DMS153 treated with DMSO at 0.1 percent for 48 hours (cell line): ENCODE measurements around the gene WDR37.

ENCODE experiments used
- DNase-seq: peaks from one replicate; lab custom pipeline; 2025; ENCODE audit not compliant: unreplicated experiment; lab: John Stamatoyannopoulos, UW

The WDR37 gene

GRCh38 chr10:1068380-1069361 is 12.5 kb downstream of the WDR37 start:
- no peak for DNase-seq

- no peak for DNase-seq
Measured at GRCh38 chr10:1070919-1071318, 14.7 kb downstream of the WDR37 start.

- no peak for DNase-seq
Measured at GRCh38 chr10:1074052-1074747, 18.0 kb downstream of the WDR37 start.

GRCh38 chr10:1074748-1075308 is 18.6 kb downstream of the WDR37 start:
- DNase-seq: no peak

- DNase-seq: no peak
Measured at GRCh38 chr10:1078668-1079067, 22.5 kb downstream of the WDR37 start.

- no peak for DNase-seq
Measured at GRCh38 chr10:1083581-1083980, 27.4 kb downstream of the WDR37 start.

GRCh38 chr10:1084011-1084950 is 28.1 kb downstream of the WDR37 start:
- DNase-seq: no peak

- no peak for DNase-seq
Measured at GRCh38 chr10:1085258-1085657, 29.1 kb downstream of the WDR37 start.

GRCh38 chr10:1086787-1087186 is 30.6 kb downstream of the WDR37 start:
- DNase-seq: no peak

- no peak for DNase-seq
Measured at GRCh38 chr10:1089017-1089689, 33.0 kb downstream of the WDR37 start.

- DNase-seq: no peak
Measured at GRCh38 chr10:1090696-1091095, 34.5 kb downstream of the WDR37 start.

- no peak for DNase-seq
Measured at GRCh38 chr10:1093696-1094095, 37.5 kb downstream of the WDR37 start.

- DNase-seq: no peak
Measured at GRCh38 chr10:1094112-1095057, 38.2 kb downstream of the WDR37 start.

GRCh38 chr10:1095498-1095897 is 39.3 kb downstream of the WDR37 start:
- no peak for DNase-seq

GRCh38 chr10:1096287-1096889 is 40.2 kb downstream of the WDR37 start:
- no peak for DNase-seq

GRCh38 chr10:1097436-1097835 is 41.3 kb downstream of the WDR37 start:
- no peak for DNase-seq

- no peak for DNase-seq
Measured at GRCh38 chr10:1100143-1100542, 44.0 kb downstream of the WDR37 start.

- DNase-seq: no peak
Measured at GRCh38 chr10:1100691-1101368, 44.6 kb downstream of the WDR37 start.
